IPS-NIHi11 (cell line): Measurements from ENCODE around the gene NAB2.

Source experiments
- DNase-seq: peaks from one replicate; pipeline ENCODE4 v3.0.0; 2012; ENCODE audit warnings: mixed read lengths, low spot score

The NAB2 gene

DNA sequence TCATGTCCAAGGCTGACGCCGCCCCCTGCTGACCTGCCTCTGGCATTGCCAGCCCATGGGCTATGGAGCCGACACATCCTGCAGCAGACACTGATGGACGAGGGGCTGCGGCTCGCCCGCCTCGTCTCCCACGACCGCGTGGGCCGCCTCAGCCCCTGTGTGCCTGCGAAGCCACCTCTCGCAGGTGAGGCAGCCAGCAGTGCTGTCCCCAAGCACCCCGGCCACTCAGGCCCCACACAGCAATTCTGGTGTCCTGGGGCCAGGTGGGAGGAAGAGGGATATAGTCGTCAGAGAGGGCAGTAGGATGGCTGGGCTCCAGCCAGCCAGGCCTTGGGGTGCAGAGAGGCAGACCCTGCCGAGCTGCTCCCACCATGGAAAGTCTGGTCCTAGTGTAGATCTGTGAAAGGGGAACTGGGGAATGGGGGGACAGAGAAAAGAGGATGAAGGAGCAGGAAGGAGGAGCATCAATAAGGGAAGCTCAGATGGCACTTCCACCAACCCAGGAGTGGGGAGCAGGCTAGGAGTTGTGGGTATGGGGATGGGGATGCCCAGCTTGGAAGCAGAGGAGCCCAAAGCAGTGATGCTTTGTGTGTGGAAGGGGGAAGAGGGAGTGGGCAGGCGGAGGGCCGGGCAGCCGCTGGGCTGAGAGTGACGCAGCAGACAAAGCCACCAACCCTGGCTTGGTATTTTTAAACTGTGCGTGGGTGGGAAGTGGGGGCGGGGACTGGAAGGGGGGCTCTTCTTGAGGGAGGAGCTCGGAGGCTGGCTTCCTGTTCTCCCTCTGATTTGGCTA is 4.7 kb downstream of the NAB2 start:
- DNase-seq = peak; percentile 89

DNA sequence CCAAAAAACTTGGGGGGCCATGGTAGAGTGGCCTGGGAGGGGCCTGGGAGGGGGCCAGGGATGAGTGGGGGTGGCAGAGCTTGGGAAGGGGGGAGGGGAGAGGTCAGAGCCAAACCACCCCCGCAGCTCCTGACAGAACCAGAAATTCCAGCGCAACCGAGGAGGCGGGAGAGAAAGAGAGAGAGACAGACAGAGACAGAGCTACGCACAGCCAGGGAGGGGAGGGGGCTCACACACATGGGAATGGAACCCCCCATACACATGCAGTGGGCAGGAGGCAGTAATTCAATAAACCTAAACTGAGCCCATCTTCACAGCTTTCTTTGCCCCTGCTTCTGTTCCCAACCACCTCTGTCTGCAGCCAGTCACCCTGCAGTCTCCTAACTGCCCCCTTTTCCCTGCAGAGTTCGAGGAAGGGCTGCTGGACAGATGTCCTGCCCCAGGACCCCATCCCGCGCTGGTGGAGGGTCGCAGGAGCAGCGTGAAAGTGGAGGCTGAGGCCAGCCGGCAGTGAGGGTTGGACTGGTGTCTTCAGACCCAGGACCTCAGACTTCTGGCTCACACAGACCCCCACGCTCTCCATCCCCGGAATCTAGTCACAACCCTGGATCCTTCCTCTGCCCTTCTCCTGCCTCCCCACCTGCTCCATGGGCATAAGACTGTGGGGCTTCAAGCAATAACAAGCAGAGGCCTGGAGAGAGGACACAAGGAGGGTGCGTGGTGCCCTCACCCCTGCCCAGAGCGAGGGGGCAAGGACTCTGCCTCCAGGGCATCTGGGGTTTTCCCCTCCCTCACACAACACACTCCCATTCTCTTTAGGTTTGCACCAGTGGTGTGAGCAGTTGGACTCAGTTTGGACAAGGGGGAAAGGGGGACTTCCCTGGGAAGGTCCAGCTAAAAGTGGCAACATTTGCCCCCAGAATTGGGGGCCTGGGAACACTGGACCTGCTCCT is 5.6 kb downstream of the NAB2 start:
- no peak for DNase-seq

DNA sequence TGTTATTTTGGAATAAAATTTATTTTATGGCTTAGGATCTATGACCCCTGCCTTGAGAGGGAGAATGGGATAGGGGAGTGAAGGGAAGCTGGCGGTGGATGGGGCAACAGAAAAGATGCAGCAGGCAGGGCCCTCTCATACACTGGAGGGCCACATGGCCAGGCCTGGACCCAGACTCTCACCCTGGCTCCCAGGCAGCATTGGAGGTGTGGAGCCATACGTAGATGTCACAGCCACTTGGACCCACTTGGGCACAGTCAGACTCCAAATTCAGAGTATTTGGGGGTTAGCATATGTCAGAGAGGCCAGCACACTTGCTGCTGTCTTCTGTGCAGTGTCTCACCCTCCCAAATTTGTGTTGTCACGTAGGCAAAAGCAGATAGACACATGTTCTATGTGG is 6.5 kb downstream of the NAB2 start:
- no peak for DNase-seq

DNA sequence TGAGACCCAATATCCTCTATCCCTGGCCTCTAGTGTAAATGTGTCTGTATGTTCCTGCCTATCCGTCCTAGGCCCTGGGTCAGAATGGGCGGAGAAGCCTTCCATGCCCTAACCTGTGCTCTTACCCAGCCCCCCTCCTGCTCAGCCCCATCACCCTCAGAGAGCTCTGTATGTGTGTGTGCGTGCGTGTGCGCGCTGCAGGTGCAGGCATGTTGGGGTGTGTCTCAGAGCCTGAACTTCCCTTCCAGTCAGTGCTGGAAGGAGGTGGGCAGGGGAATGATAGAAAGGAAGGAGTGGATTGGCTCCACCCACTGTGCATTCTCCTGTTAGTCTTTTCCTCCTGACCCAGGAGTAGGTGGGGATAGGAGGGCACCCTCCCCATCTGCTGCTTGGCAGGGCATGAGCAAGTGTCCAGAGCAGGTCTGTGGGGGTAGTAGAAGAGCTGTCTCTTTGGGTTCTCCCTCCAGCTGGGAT is 7.2 kb downstream of the NAB2 start:
- DNase-seq = peak; percentile 16

DNA sequence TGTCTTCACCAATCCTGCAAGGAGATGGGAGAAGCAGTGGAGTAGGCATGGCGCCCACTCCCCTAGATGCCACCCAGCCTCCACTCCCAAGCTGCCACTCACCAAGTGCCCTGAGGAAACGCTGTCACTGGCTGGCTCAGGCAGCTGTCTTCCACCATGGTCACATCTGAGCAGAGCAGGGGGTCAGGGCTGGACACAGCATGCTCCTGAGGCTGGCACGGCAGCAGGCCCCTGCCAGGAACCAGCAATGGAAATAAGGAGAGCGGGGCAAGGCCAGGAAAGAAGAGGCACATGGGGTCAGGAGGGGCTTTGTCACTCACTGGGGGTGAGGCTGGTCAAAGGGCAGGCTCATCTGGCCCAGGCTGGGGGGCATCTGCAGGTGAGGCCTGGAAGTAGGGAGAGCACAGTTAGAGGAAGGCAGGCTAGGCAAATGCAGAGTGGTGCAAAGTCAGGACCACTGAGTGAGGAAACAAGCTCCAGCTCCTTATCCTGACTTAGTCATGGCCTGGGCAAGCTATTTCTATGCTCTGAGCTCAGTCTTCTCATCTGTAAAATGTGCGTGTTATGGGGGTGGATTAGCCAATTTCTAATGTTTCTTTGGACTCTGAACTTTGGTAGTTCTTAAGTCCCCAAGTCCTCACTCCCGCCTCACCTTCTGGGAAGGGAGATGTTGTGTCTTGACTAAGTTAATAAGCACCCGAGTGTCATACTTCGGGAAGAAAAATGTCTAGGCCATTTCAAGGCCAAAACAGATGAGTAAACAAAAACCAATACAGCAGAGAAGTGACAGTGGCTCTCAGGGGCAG is 8.0 kb downstream of the NAB2 start:
- DNase-seq = peak; percentile 2

DNA sequence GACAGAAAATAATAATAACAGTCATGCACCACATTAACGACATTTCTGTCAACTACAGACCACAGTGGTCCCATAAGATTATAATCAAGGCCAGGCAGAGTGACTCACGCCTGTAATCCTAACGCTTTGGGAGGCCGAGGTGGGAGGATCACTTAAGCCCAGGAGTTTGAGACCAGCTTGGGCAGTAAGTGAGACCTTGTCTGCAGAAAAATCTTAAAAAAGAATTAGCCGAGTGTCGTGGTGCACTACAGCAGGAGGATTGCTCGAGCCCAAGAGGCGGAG is 8.6 kb downstream of the NAB2 start:
- no peak for DNase-seq

DNA sequence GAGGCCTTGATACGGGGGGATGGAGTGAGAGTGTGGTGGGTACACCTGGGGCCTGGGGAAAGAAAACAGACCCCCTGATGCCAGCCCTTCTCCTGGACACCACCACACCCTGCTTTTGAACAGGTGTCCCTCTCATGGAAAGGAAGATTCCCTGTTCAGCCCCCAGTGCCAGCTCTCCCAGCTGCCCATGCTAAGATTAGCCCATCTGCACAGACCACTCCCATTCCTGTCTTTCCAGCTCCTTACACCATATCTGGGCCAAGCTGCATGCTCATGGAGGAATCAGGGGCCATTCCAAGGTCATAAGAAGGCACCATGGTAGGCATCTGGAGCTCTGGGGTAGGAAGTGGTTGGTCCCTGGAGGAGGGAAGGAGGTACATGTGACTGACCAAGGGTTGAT is 9.6 kb downstream of the NAB2 start:
- DNase-seq = no peak

DNA sequence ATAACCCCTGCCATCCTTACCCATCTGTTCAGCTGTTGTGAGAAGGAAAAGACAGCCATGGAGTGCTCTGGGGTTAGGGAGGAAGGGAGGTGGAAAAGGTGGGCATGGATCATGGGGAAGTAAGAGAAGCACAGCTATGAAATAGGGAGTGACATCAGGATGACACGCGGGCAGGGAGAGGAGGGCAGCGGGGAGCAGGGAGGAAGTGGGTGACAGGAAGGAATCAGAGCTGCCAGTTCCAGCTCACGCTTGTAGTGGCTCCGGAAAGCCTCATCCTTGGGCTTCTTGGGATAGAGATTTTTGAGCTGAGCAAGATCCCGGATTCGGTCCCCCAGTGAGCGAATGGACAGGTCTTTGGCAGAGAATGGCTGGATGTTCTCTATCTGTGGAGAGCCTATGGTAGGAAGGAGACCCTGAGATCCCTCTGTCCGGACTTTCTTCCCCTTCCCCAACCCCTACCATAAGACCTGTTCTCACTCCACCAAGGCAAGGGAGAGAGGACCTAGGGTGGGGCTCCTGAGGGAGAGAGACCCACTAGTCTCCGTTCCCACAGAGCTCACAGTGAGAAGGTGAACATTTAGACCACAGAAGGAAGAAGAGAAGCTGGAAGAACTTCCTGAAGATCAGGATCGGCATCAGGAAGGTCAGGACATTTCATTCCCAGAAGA is 10.3 kb downstream of the NAB2 start:
- DNase-seq = no peak

DNA sequence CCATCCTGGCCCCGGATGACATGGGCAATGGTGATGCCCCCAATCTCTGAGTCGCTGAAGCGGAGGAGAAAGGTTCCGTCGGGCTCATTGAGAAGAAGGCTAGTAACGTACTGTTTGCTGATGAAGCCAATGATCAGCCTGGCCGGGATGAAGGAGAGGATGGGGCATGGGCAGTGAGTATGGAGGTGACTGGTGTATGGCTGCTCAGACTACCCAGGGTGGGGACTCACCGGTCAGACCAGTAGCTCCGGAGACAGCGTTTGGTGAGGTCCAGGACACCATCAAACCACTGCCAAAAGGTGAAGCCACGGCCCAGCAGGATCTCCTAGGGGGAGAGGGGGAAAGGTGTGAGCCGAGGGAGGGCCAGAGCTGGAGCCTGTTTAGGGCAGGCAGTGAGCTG is 10.9 kb downstream of the NAB2 start:
- peak; percentile 3 for DNase-seq

DNA sequence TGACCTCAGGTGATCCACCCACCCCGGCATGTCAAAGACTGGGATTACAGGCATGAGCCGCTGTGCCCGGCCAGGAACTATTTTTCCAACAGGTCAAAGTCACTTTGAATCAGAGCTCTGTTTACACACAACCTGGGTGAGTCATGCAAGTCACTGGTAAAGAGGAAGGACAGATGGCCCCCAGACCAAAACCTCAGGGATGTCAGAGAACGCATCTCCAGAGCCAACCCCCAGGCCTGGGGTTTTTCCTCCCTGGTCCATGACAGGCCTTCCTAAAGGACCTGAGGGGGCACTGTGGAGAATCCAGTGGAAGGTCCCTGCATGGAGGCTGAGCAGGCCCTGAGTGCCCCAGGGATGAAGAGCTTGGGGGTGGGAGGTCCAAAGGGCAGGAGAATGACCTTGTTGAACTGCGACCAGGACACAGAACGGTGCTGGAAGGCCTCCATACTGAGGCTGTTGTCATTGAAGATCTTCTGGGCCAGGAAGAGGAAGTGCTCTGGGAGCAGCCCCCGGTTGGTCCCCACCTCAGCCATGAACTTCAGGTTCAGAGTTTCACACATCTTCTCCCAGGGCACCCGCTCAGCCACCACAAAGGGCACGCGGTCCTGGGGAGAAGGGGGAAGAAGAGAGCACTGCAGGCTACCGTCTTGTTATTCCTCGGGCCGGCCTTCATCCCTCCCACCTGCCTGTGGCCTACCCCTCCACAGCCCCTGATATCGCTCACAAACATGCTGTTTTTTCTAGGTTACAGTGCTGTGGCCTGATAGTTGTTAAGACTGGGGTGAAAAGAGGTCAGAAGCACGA is 13.2 kb downstream of the NAB2 start:
- DNase-seq = peak; percentile 10

DNA sequence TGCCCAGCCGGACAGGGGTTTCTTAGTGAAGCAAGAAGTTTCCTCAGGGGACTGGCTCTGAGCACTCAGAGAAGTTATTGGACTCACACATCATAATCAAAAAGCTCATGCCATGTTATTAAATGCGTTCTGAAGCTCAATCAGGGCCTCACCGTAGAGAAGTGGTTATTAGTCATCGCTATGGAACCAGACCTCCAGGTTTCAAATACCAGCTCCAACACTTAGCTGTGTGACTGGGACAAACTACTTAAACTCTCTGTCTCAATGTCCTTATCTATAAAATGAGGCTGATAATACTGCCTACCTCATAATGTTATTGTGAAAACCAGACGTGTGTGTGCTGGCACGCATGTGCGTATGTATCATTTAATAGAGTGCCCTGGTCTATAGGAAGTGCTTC is 14.9 kb downstream of the NAB2 start:
- DNase-seq = no peak

DNA sequence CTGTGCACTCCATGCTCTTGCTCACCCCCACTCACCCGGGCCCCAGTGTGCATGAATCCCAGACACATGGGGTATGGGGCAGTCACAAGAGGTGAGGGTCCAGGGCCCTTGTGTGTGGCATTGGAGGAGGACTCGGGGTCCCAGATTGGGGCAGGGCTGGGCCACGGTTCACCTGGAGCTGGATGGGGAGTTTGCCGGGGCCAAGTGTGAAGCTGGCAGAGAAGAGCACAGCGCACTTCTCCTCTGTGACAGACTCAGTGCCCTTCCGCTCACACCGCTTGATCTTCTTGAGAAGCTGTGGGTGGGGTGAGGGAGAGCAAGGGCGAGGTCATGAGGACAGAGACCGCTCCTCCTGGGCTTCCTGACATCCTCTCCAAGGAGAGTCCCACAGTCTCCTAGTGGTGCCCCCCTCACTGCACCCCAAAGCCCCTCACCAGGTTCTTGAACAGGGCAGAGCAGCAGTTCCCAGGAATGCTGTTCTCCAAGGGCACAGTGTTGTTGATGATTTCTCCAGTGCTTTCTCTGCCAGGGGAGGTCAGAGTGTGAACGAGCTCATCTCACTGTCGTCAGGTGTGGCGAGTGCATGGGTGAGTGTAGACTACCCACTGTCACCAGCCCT is 15.5 kb downstream of the NAB2 start:
- peak; percentile 2 for DNase-seq

DNA sequence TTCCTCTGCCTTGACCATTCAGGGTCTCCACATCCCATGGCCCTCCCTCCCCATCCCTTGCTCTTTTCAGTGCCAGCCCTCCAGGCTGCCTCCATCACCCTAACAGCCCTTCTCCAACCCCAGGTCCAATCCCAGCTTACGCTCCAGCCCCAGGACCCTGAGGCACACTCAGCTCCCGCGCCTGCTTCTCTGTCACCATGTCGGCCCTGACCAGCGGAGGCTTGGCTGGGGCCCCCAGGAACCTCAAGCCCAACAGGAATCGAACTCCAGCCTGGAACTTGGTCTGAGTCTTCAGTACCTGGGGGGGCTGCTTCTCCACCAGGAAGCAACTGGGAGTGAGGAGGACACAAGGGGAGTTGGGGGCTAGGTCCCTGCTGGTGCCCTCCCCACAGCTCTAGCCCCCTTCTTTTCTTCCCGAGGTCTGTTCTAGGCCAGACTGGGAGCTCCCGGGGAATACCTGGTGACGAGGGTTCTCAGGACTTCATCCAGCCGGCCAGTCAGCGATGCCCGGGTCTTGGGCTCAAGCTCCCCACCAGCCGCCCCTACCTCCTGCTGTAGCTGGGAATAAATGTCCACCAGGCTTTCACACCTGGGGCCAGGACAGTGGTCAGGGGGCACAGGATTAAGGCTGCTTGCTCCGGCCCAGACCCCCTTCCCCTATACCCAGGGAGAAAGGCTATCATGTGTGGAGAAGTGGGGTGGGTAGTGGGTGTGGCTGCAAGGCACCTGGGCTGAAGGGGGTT is 16.3 kb downstream of the NAB2 start:
- DNase-seq = no peak

DNA sequence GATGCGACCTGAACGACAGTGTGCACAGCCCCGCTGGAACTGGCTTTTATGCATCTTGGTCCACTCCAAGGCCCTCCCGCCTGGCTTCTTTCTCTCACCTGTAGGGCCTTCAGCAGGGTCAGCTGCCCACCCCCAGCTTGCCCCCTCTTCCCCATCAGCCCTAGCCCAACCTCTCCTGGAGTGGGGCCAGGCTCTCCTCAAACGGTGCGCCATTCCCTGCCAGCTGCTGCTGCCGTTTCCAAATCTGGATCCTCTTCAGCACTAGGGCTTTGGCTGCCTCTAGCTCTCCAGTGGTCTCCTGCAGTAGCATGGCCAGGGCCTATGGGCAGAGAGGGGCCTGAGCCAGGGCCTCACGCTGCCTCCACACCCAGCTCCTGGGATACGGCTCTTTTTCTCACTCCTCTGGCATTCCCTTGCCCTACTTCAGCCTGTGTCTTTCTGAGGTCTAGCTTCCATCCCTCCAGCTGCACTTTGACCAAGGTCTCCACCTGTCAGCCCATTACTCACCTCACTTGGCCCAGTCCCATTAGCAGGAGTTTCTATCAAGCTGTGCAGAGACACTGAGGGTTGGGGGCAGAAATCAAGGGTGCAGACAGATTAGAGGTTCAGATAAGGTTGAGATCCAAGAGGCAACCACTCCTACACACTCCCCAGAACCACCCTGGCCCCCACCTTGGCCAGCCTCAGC is 17.3 kb downstream of the NAB2 start:
- DNase-seq = peak; percentile 1

DNA sequence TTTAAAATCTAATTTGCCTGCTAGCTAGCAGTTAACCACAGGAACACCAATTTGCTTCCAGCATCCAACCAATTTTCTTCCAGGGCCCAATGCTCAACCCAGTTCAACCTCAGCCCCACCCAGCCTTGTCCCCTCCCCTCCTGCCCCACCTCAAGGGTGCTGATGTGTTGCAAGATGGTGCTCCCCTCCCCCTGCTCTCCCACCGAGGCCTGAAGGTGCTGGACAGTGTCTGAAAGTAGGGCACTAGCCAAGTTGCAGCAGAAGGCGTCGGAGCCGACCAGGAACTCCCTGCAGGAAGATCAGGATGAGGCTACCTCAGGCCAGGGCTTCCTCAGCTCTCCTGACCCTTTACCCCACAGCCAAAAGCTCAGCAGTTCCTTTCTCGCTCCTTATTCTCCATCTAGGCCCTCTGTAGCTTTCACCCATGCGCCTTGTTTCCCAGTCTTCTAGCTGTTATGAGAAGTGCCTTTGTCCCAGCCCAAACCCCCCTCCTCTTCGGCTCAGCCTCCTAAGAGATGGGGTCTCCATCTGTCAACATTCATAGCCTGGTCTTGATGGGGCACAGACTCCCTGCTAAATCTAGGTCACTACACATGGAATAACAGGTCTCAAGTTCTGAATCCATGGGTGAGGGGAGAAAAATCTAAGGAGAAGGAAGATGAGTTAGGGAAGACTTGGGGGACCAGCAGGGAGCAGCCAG is 18.7 kb downstream of the NAB2 start:
- no peak for DNase-seq

DNA sequence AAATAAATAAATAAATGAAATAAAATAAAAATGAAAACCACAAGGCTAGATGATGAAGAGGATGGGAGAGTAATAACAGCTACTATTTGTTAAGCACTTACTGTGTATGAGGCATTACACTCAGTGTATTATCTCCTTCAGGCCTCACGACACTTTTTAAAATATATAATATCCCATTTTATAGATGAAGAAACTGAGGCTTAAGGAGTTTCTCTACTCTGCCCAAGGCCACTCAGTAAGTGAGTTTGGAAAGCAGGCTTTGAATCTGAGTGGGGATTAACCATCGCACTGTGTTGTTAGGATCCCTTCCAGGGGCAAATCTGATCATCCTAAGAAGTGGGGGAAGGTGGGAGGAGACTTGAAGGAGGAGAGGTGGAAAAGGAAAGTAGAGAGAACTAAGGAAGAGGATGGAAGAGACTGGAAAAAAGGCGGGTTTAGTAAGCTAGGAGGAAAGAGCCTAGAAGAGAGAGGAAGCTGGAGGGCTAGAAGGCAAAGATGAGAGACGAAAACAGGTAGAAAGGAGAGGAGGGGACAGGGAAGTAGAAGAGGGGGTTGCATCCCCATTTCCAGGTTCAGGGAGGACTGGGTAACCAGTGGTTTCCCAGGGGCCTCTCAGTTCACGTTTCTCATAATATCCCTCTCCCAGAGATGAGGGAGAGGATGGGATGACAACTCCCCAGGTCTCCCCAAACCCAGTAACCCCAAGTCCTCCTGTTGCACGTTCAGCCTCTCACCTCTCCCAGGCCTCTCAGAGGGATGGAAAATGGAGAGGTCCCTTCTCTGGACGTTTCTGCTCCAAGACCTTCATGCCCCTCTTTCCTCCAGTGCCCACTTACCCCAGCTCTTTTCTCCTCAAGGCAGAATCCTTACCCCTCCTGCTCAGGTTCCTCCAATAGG is 20.5 kb downstream of the NAB2 start:
- DNase-seq = no peak
